VCaP (cell line): ENCODE data around the gene CPPED1.

ENCODE experiments used
- H3K27ac ChIP-seq: fragments of 450-650 bp; 2 replicates; pipeline ENCODE4 v1.5.1; 2017
- CTCF ChIP-seq: fragments of 450-650 bp; conservative IDR thresholded peaks from 2 replicates; pipeline ENCODE4 v1.5.1; 2017; ENCODE audit warnings: mild to moderate bottlenecking, moderate library complexity

The CPPED1 gene

GRCh38 chr16:12677502-12677901 lies 126.2 kb downstream of the CPPED1 start:
- no peak for TF ChIP-seq CTCF

GRCh38 chr16:12675852-12676251 lies 127.8 kb downstream of the CPPED1 start:
- no peak overlapping the region for H3K27ac ChIP-seq
- no peak for TF ChIP-seq CTCF

More at GRCh38 chr16:12677502-12677901, 126.2 kb downstream of the CPPED1 start:
- H3K27ac ChIP-seq: no peak overlapping the region

- no peak for TF ChIP-seq CTCF
Observed at GRCh38 chr16:12675046-12675445, 128.6 kb downstream of the CPPED1 start.

GRCh38 chr16:12674524-12674923 lies 129.2 kb downstream of the CPPED1 start:
- TF ChIP-seq CTCF: no peak

More at GRCh38 chr16:12675046-12675445, 128.6 kb downstream of the CPPED1 start:
- H3K27ac ChIP-seq: no peak overlapping the region

GRCh38 chr16:12674071-12674470 lies 129.6 kb downstream of the CPPED1 start:
- H3K27ac ChIP-seq: no peak overlapping the region
- TF ChIP-seq CTCF: no peak

More at GRCh38 chr16:12674524-12674923, 129.2 kb downstream of the CPPED1 start:
- no peak overlapping the region for H3K27ac ChIP-seq

- no peak overlapping the region for H3K27ac ChIP-seq
- no peak for TF ChIP-seq CTCF
Observed at GRCh38 chr16:12673466-12673865, 130.2 kb downstream of the CPPED1 start.

- no peak overlapping the region for H3K27ac ChIP-seq
- no peak for TF ChIP-seq CTCF
Observed at GRCh38 chr16:12672986-12673385, 130.7 kb downstream of the CPPED1 start.

GRCh38 chr16:12669908-12670307 lies 133.8 kb downstream of the CPPED1 start:
- TF ChIP-seq CTCF: no peak
- H3K27ac ChIP-seq: no peak overlapping the region
